ENCODE measurements around the gene EXOC3L4. TPM values are rescaled to one million over a fixed set of nuclear protein-coding genes. Genes with fewer than 3 reads are reported as not detected.

The EXOC3L4 gene
- polyA plus RNA-seq, 1 of the 3 experiments (the other 2 are of a cell fraction) = 0.46 TPM

DNA sequence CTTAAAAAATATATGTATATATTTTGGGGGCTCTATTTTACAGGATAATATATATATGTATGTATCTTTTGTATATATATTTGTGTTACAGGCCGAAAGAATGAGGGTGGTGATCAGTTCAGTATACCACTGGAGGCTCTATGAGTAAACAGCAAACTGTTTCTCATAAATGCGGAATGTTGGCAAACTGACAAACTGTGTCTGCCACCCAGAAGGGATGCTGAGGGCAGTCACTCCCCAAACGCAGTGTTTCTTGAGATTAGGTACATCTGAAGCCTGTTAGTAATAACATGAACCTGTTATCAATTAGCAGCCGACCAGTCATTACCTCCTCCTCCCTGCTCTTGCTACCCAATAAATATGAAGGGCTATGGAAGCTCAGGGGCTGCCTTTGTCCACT is 49.6 kb downstream of the EXOC3L4 start:
- Histone ChIP-seq H3K9me2 (no peaks in the 10 kb centered on the region), H2AFZ (ENCODE audit: low read depth) (0 out of 2 replicates have a peak overlapping the region, but pooled peaks have one; percentile 1), H4K20me1 (ENCODE audit: insufficient read depth) (no peaks in the 10 kb centered on the region), H3K27me3 (ENCODE audit: insufficient read depth) (no peaks in the 10 kb centered on the region), H3K79me2 (ENCODE audit: insufficient read depth) (no peaks in the 10 kb centered on the region), H3F3A (replicated peaks; ENCODE audit: insufficient read depth) (peaks cover 6% of the 10 kb centered on the region), H3K9me3 (no peaks in the 10 kb centered on the region), H3K27ac (ENCODE audit: low read depth in 2 of 2, low read length in 1 of 2) (peak overlapping the region; percentile 39 to 40), H3K36me3 (replicated peaks in 1 of 2; ENCODE audit: control insufficient read depth in 1 of 2, insufficient read depth in 2 of 2, low read length in 1 of 2) (no peaks in the 10 kb centered on the region), H3K9ac (no peak overlapping the region), H3K4me1 (ENCODE audit: control insufficient read depth in 1 of 2, insufficient read depth in 2 of 2, low read depth in 1 of 2, low read length in 1 of 2) (peaks cover 5 to 12% of the 10 kb centered on the region in 2 experiments; a peak in 2 of 4 replicates), H3K4me2 (no peak overlapping the region), H3K4me3 (ENCODE audit: low read depth in 2 of 2, low read length in 1 of 2) (no peak overlapping the region)
- POLR2A ChIA-PET = no interaction called here
- 13% methylated on average over 4 of the region's 4 CpGs for WGBS (ENCODE audit: low lambda C conversion rate)
- CTCF ChIA-PET = interaction anchor here (3.9 kb wide), 1 partner anchor 39 kb away, joined by 36 read pairs; no protein-coding TSS in a partner anchor
- DNase-seq = no peak
- TF ChIP-seq CHD2 (IDR thresholded peaks at IDR 0.05; ENCODE audit: low read length, partially characterized antibody) (no peak), GATA2 (CRISPR knock-in tag; IDR thresholded peaks at IDR 0.05) (no peak), MEF2A (IDR thresholded peaks at IDR 0.05; ENCODE audit: borderline replicate concordance, low read depth) (no peak), EZH2phosphoT487 (IDR thresholded peaks at IDR 0.05; ENCODE audit: borderline replicate concordance, low read depth) (no peak), RXRA (IDR thresholded peaks at IDR 0.05; ENCODE audit: borderline replicate concordance, low read depth) (no peak), EP300 (IDR thresholded peaks at IDR 0.05; ENCODE audit: borderline replicate concordance in 1 of 2, low read depth in 1 of 2, low read length in 1 of 2) (peak in 1 of 2 experiments; percentile 34; a peak in 1 of 4 replicates), ELF1 (IDR thresholded peaks at IDR 0.05) (no peak), RFX5 (IDR thresholded peaks at IDR 0.05; ENCODE audit: low read length) (no peak), NRF1 (IDR thresholded peaks at IDR 0.05; ENCODE audit: low read depth, low read length) (no peak), NFIC (IDR thresholded peaks at IDR 0.05; ENCODE audit: borderline replicate concordance) (peak; percentile 63), FOSL2 (IDR thresholded peaks at IDR 0.05; ENCODE audit: borderline replicate concordance, low read depth) (peak; percentile 28; the same call in 1 of the 2 replicates), POLR2AphosphoS5 (IDR thresholded peaks at IDR 0.05; ENCODE audit: low read depth, low read length) (no peak), TEAD4 (IDR thresholded peaks at IDR 0.05; ENCODE audit: borderline replicate concordance, insufficient read depth) (no peak), YY1 (IDR thresholded peaks at IDR 0.05; ENCODE audit: low read depth) (no peak), FOXM1 (IDR thresholded peaks at IDR 0.05; ENCODE audit: low read depth) (no peak), RCOR1 (IDR thresholded peaks at IDR 0.05; ENCODE audit: low read length) (0 out of 2 replicates have a peak, but pooled peaks have one; percentile 49), TCF12 (IDR thresholded peaks at IDR 0.05) (peak; percentile 85)
- TF ChIP-seq, protein P1, sequence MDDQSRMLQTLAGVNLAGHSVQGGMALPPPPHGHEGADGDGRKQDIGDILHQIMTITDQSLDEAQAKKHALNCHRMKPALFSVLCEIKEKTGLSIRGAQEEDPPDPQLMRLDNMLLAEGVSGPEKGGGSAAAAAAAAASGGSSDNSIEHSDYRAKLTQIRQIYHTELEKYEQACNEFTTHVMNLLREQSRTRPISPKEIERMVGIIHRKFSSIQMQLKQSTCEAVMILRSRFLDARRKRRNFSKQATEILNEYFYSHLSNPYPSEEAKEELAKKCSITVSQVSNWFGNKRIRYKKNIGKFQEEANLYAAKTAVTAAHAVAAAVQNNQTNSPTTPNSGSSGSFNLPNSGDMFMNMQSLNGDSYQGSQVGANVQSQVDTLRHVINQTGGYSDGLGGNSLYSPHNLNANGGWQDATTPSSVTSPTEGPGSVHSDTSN (IDR thresholded peaks at IDR 0.05) = no peak
- TF ChIP-seq, protein P2, sequence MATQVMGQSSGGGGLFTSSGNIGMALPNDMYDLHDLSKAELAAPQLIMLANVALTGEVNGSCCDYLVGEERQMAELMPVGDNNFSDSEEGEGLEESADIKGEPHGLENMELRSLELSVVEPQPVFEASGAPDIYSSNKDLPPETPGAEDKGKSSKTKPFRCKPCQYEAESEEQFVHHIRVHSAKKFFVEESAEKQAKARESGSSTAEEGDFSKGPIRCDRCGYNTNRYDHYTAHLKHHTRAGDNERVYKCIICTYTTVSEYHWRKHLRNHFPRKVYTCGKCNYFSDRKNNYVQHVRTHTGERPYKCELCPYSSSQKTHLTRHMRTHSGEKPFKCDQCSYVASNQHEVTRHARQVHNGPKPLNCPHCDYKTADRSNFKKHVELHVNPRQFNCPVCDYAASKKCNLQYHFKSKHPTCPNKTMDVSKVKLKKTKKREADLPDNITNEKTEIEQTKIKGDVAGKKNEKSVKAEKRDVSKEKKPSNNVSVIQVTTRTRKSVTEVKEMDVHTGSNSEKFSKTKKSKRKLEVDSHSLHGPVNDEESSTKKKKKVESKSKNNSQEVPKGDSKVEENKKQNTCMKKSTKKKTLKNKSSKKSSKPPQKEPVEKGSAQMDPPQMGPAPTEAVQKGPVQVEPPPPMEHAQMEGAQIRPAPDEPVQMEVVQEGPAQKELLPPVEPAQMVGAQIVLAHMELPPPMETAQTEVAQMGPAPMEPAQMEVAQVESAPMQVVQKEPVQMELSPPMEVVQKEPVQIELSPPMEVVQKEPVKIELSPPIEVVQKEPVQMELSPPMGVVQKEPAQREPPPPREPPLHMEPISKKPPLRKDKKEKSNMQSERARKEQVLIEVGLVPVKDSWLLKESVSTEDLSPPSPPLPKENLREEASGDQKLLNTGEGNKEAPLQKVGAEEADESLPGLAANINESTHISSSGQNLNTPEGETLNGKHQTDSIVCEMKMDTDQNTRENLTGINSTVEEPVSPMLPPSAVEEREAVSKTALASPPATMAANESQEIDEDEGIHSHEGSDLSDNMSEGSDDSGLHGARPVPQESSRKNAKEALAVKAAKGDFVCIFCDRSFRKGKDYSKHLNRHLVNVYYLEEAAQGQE (IDR thresholded peaks at IDR 0.05; ENCODE audit: low read depth, low read length) = 0 out of 2 replicates have a peak, but pooled peaks have one; percentile 41
- TF ChIP-seq, protein P3, sequence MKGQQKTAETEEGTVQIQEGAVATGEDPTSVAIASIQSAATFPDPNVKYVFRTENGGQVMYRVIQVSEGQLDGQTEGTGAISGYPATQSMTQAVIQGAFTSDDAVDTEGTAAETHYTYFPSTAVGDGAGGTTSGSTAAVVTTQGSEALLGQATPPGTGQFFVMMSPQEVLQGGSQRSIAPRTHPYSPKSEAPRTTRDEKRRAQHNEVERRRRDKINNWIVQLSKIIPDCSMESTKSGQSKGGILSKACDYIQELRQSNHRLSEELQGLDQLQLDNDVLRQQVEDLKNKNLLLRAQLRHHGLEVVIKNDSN (IDR thresholded peaks at IDR 0.05; ENCODE audit: borderline replicate concordance, low read depth) = no peak
- TF ChIP-seq, protein P4, sequence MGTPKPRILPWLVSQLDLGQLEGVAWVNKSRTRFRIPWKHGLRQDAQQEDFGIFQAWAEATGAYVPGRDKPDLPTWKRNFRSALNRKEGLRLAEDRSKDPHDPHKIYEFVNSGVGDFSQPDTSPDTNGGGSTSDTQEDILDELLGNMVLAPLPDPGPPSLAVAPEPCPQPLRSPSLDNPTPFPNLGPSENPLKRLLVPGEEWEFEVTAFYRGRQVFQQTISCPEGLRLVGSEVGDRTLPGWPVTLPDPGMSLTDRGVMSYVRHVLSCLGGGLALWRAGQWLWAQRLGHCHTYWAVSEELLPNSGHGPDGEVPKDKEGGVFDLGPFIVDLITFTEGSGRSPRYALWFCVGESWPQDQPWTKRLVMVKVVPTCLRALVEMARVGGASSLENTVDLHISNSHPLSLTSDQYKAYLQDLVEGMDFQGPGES (IDR thresholded peaks at IDR 0.05; ENCODE audit: low read depth, low read length) = no peak

All from SK-N-SH (cell line).